ENCODE data around the gene TMED5. TPM values are rescaled to one million over a fixed set of nuclear protein-coding genes. Genes with fewer than 3 reads are reported as not detected.
"Not testable (repeated sequence)": the region's sequence is repeated elsewhere in the genome, so short reads cannot be mapped to it uniquely, and the experiment has no call there.

Gene TMED5
- total RNA-seq, 1 experiment from 2014 or later: 59.2 TPM

- Histone ChIP-seq H4K20me1 (ENCODE audit: low read length) (peaks cover 18% of the 10 kb centered on the region), H3K36me3 (ENCODE audit: low read depth, low read length) (peaks cover 26% of the 10 kb centered on the region), H3K9me3 (ENCODE audit: low read length) (no peaks in the 10 kb centered on the region), H2AFZ (ENCODE audit: low read length) (no peak overlapping the region), H3K79me2 (ENCODE audit: low read length) (peaks cover 88% of the 10 kb centered on the region), H3K4me3 (ENCODE audit: low read length) (no peak overlapping the region), H3F3A (ENCODE audit: low read length, unreplicated experiment) (no peaks in the 10 kb centered on the region), H3K4me1 (ENCODE audit: insufficient read depth, low read length) (no peaks in the 10 kb centered on the region), H3K27me3 (ENCODE audit: low read length) (no peaks in the 10 kb centered on the region), H3K9me2 (replicated peaks; ENCODE audit: low read length) (no peaks in the 10 kb centered on the region), H3K9ac (ENCODE audit: low read length) (no peak overlapping the region), H3K4me2 (ENCODE audit: low read length) (no peak overlapping the region), H3K27ac (ENCODE audit: low read length) (no peak overlapping the region)
- ChIA-PET POLR2A (ENCODE audit: unreplicated experiment) (no interaction called here), CTCF (no interaction called here)
- intact Hi-C loops (cut with micrococcal nuclease): no loop called here
- TF ChIP-seq EZH2 (IDR thresholded peaks at IDR 0.05; ENCODE audit: low read length, unreplicated experiment) (no peak), EZH2phosphoT487 (IDR thresholded peaks at IDR 0.05; ENCODE audit: borderline replicate concordance, low read length) (no peak), CTCF (conservative IDR thresholded peaks at IDR 0.05; ENCODE audit: low read depth, low read length) (no peak)
- BruUV-seq (replicated peaks): no TSS peak
- DNase-seq (no peak), ATAC-seq (no peak)
Observed at GRCh38 chr1:93164816-93165215, 15.4 kb downstream of the TMED5 start.

- POLR2A ChIA-PET (ENCODE audit: unreplicated experiment); BruUV-seq (replicated peaks); H2AFZ ChIP-seq (ENCODE audit: low read length); H3K9me3 ChIP-seq (ENCODE audit: low read length); H3K4me1 ChIP-seq (ENCODE audit: insufficient read depth, low read length); H3K27me3 ChIP-seq (ENCODE audit: low read length); ATAC-seq; H3K27ac ChIP-seq (ENCODE audit: low read length); H3K9me2 ChIP-seq (replicated peaks; ENCODE audit: low read length); H3K4me2 ChIP-seq (ENCODE audit: low read length); CTCF ChIA-PET; H3K4me3 ChIP-seq (ENCODE audit: low read length); intact Hi-C loops (cut with micrococcal nuclease); H3K9ac ChIP-seq (ENCODE audit: low read length); H3F3A ChIP-seq (ENCODE audit: low read length, unreplicated experiment); DNase-seq: not testable (repeated sequence)
- Histone ChIP-seq H4K20me1 (ENCODE audit: low read length) (peaks cover 13% of the 10 kb centered on the region), H3K36me3 (ENCODE audit: low read depth, low read length) (peaks cover 25% of the 10 kb centered on the region), H3K79me2 (ENCODE audit: low read length) (peaks cover 73% of the 10 kb centered on the region)
Observed at GRCh38 chr1:93163314-93163713, 16.9 kb downstream of the TMED5 start.

GRCh38 chr1:93159337-93159736 is 20.9 kb downstream of the TMED5 start:
- TF ChIP-seq CTCF (conservative IDR thresholded peaks at IDR 0.05; ENCODE audit: low read depth, low read length): no peak
- no peak for TF ChIP-seq EZH2 (IDR thresholded peaks at IDR 0.05; ENCODE audit: low read length, unreplicated experiment)
- no peak for TF ChIP-seq EZH2phosphoT487 (IDR thresholded peaks at IDR 0.05; ENCODE audit: borderline replicate concordance, low read length)
- peaks cover 8% of the 10 kb centered on the region; the same call in 1 of the 2 replicates for H4K20me1 ChIP-seq (ENCODE audit: low read length)
- no peaks in the 10 kb centered on the region for H3K27me3 ChIP-seq (ENCODE audit: low read length)
- H3F3A ChIP-seq (ENCODE audit: low read length, unreplicated experiment): no peaks in the 10 kb centered on the region
- H3K9ac ChIP-seq (ENCODE audit: low read length): no peak overlapping the region
- no peaks in the 10 kb centered on the region for H3K4me1 ChIP-seq (ENCODE audit: insufficient read depth, low read length)
- H3K9me2 ChIP-seq (replicated peaks; ENCODE audit: low read length): no peaks in the 10 kb centered on the region
- CTCF ChIA-PET: no interaction called here
- POLR2A ChIA-PET (ENCODE audit: unreplicated experiment): no interaction called here
- no peak for DNase-seq
- peaks cover 20% of the 10 kb centered on the region for H3K36me3 ChIP-seq (ENCODE audit: low read depth, low read length)
- peaks cover 33% of the 10 kb centered on the region for H3K79me2 ChIP-seq (ENCODE audit: low read length)
- no TSS peak for BruUV-seq (replicated peaks)
- no peak for ATAC-seq
- no peak overlapping the region for H3K4me3 ChIP-seq (ENCODE audit: low read length)
- no peaks in the 10 kb centered on the region for H3K9me3 ChIP-seq (ENCODE audit: low read length)
- no peak overlapping the region for H2AFZ ChIP-seq (ENCODE audit: low read length)
- intact Hi-C loops (cut with micrococcal nuclease): no loop called here
- H3K4me2 ChIP-seq (ENCODE audit: low read length): no peak overlapping the region
- no peak overlapping the region for H3K27ac ChIP-seq (ENCODE audit: low read length)
